Measurements from ENCODE around the gene WNT8B.
A peak's percentile ranks its signal among the peaks of the same experiment; 100 is the strongest.

WNT8B gene

GRCh38 chr10:100485366-100485765 is 22.6 kb downstream of the WNT8B start:
- no peak for DNase-seq

GRCh38 chr10:100485801-100486495 is 23.1 kb downstream of the WNT8B start:
- DNase-seq: no peak

- DNase-seq: no peak
Observed at GRCh38 chr10:100487529-100487928, 24.7 kb downstream of the WNT8B start.

- DNase-seq: no peak
Observed at GRCh38 chr10:100489396-100489795, 26.6 kb downstream of the WNT8B start.

GRCh38 chr10:100490531-100490930 is 27.7 kb downstream of the WNT8B start:
- DNase-seq: no peak

- no peak for DNase-seq
Observed at GRCh38 chr10:100496567-100496966, 33.8 kb downstream of the WNT8B start.

- no peak for DNase-seq
Observed at GRCh38 chr10:100498059-100498458, 35.2 kb downstream of the WNT8B start.

- DNase-seq: no peak
Observed at GRCh38 chr10:100501423-100501822, 38.6 kb downstream of the WNT8B start.

GRCh38 chr10:100502926-100503494 is 40.2 kb downstream of the WNT8B start:
- DNase-seq: no peak

GRCh38 chr10:100504096-100504495 is 41.3 kb downstream of the WNT8B start:
- DNase-seq: peak; percentile 44

GRCh38 chr10:100505164-100505563 is 42.4 kb downstream of the WNT8B start:
- no peak for DNase-seq

GRCh38 chr10:100506596-100507356 is 44.0 kb downstream of the WNT8B start:
- DNase-seq: peak; percentile 70

- no peak for DNase-seq
Observed at GRCh38 chr10:100507357-100507732, 44.5 kb downstream of the WNT8B start.

- DNase-seq: no peak
Observed at GRCh38 chr10:100508266-100508665, 45.5 kb downstream of the WNT8B start.

GRCh38 chr10:100508691-100509150 is 45.9 kb downstream of the WNT8B start:
- peak; percentile 57 for DNase-seq

GRCh38 chr10:100509241-100509840 is 46.5 kb downstream of the WNT8B start:
- no peak for DNase-seq

GRCh38 chr10:100510533-100511308 is 47.9 kb downstream of the WNT8B start:
- no peak for DNase-seq

- DNase-seq: no peak
Observed at GRCh38 chr10:100515612-100516011, 52.8 kb downstream of the WNT8B start.

- no peak for DNase-seq
Observed at GRCh38 chr10:100516847-100517246, 54.0 kb downstream of the WNT8B start.

GRCh38 chr10:100518761-100519241 is 56.0 kb downstream of the WNT8B start:
- DNase-seq: peak; percentile 37

- DNase-seq: no peak
Observed at GRCh38 chr10:100519311-100520051, 56.7 kb downstream of the WNT8B start, which contains the start of gene SEC31B. TSS of gene SEC31B (minus strand) at chr10:100519861. CDS start at chr10:100516952, 2,909 bp downstream.

- DNase-seq: no peak
Observed at GRCh38 chr10:100520811-100521210, 58.0 kb downstream of the WNT8B start.

Data from kidney glomerular epithelial cell (primary cell).